Testis (tissue), 2 donors: ENCODE measurements around the gene CD300E.

Experiments used
- CTCF ChIP-seq, 3 experiments: fragments of 450-650 bp in 2 of 3; fragments of 200-600 bp in 1 of 3; sonication (generic) in 1 of 3; IDR thresholded peaks; one replicate each; pipeline ENCODE4 v1.5.1; 2016 to 2019; ENCODE audit warnings: antibody characterized with exemption in 3 of 3, mild to moderate bottlenecking in 2 of 3, moderate library complexity in 1 of 3
- POLR2A ChIP-seq: fragments of 450-650 bp; IDR thresholded peaks from one replicate; pipeline ENCODE4 v1.6.1; 2017; ENCODE audit warnings: antibody characterized with exemption, mild to moderate bottlenecking, moderate library complexity

- no peak for TF ChIP-seq CTCF (IDR thresholded peaks at IDR 0.05)
- no peak for TF ChIP-seq POLR2A
Observed at GRCh38 chr17:74578979-74579378, 44.6 kb downstream of the CD300E start.
